Psoas muscle (tissue), 8 donors: ENCODE measurements around the gene RNF213. TPM values are rescaled to one million over a fixed set of nuclear protein-coding genes. Genes with fewer than 3 reads are reported as not detected.

Experiments used
- ATAC-seq, 4 donors: fragments of 200-7000 bp; cut with Tn5 transposase; one replicate each; pipeline ENCODE4 v1.9.1; 2020; ENCODE audit warnings: moderate library complexity in 3 of 4, mild to moderate bottlenecking in 2 of 4
- DNase-seq, 2 donors: peaks; one replicate each; pipeline ENCODE4 v3.0.0-alpha.2; 2020
- H3K27ac ChIP-seq: fragments of 200-600 bp; one replicate; pipeline ENCODE4 v1.8.0; 2022
- H3K27me3 ChIP-seq, 3 donors: fragments of 200-600 bp in 1 of 3; one replicate each; pipeline versions ENCODE4 v1.6.1 to v1.8.0; 2013 to 2022; ENCODE audit warnings: low read length in 2 of 3, mild to moderate bottlenecking in 2 of 3, moderate library complexity in 1 of 3; ENCODE audit not compliant: insufficient read depth in 3 of 3
- H3K36me3 ChIP-seq, 2 donors: fragments of 200-600 bp in 1 of 2; one replicate each; pipeline versions ENCODE4 v1.6.1 to v1.8.0; 2013 to 2022; ENCODE audit warnings: low read depth in 1 of 2, mild to moderate bottlenecking in 1 of 2, moderate library complexity in 1 of 2; ENCODE audit not compliant: insufficient read depth in 1 of 2
- H3K4me1 ChIP-seq: fragments of 200-600 bp; one replicate; pipeline ENCODE4 v1.8.0; 2022
- H3K4me3 ChIP-seq: fragments of 200-600 bp; one replicate; pipeline ENCODE4 v1.8.0; 2022; ENCODE audit warnings: mild to moderate bottlenecking
- H3K9me3 ChIP-seq: fragments of 200-600 bp; one replicate; pipeline ENCODE4 v1.8.0; 2022
- WGBS, 3 donors: extraction: QIAGEN DNeasy Blood & Tissue Kit; methylation state at CpG; one replicate each; pipeline versions ENCODE4 v1.1.6 to v1.1.7; 2013; 5-methylcytosine and 5-hydroxymethylcytosine counted together
- intact Hi-C, 2 donors: fragments of 100-400 bp; cut with DNase I; formaldehyde crosslinking; loops; one replicate each; pipeline versions ENCODE4 v1.11.0 to v1.14.2; 2022
- polyA plus RNA-seq, 3 donors: library from polyadenylated mRNA; stranded (reverse); fragments of 200-250 nt; gene quantifications; one replicate each; pipeline ENCODE4 v1.2.3, GENCODE V29; 2013
- total RNA-seq, 4 donors: library from RNA; stranded (reverse); fragmentation: NEBNext Ultra II Directional in 2 of 4; extraction: Animal tissue kit (Norgen Biotek cat#: 25700) in 2 of 4; gene quantifications; one replicate each; pipeline versions ENCODE4 v1.2.1 to v1.2.4, GENCODE V29; 2021 to 2023
- TF ChIP-seq, protein P1 (sequence below): fragments of 200-600 bp; IDR thresholded peaks from one replicate; pipeline ENCODE4 v1.8.0; 2022; ENCODE audit warnings: antibody characterized with exemption
- donor health status: healthy with polysubstance abuse.
- donor health status: DM: no; HTN: no; CAD: no; lungs with moderate emphysema.
- donor health status: Bipolar disorder and iron deficiency.
- donor health status: healthy.
- donor health status: DM: yes; HTN: yes; CAD: no.
- donor health status: DM: no; HTN: no; CAD: no.
- donor health status: DM: no; HTN: no; CAD: no.
- donor health status: DM: yes; HTN: yes; CAD: no.

The RNF213 gene
- total and polyA plus RNA-seq, 7 donors, result 10.2 to 42.0 (median 33.7) TPM

DNA sequence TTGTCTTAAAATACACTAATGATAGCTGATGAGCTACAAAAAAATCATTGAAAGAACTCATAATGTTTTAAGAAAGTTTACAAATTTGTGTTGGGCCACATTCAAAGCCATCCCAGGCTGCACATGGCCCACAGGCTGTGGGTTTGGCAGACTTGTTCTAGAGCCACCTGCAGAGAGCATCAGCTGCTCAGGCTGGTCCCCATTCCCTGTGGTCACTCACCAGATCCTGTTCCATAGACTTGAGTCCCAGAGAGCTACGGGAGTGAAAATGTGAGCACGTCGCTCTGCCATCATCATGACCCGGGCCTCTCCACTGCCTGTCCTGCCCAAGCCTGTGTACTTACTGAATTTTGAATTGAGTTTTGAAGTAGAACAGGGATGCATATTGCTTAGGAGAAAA is 33.5 kb upstream of the RNF213 start:
- Histone ChIP-seq H3K4me3 (no peak overlapping the region), H3K36me3 (peaks cover 0 to 42% of the 10 kb centered on the region in 2 donors), H3K27ac (no peak overlapping the region), H3K9me3 (peaks cover 9% of the 10 kb centered on the region), H3K27me3 (no peaks in the 10 kb centered on the region), H3K4me1 (no peaks in the 10 kb centered on the region)
- 87 to 93% (median 92%) methylated on average over 4 of the region's 4 CpGs for WGBS, 3 donors
- intact Hi-C loops, result no loop called here
- peak in 1 of 2 donors; percentile 8 for DNase-seq
- no peak for ATAC-seq
- TF ChIP-seq, protein P1, sequence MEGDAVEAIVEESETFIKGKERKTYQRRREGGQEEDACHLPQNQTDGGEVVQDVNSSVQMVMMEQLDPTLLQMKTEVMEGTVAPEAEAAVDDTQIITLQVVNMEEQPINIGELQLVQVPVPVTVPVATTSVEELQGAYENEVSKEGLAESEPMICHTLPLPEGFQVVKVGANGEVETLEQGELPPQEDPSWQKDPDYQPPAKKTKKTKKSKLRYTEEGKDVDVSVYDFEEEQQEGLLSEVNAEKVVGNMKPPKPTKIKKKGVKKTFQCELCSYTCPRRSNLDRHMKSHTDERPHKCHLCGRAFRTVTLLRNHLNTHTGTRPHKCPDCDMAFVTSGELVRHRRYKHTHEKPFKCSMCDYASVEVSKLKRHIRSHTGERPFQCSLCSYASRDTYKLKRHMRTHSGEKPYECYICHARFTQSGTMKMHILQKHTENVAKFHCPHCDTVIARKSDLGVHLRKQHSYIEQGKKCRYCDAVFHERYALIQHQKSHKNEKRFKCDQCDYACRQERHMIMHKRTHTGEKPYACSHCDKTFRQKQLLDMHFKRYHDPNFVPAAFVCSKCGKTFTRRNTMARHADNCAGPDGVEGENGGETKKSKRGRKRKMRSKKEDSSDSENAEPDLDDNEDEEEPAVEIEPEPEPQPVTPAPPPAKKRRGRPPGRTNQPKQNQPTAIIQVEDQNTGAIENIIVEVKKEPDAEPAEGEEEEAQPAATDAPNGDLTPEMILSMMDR, result no peak

DNA sequence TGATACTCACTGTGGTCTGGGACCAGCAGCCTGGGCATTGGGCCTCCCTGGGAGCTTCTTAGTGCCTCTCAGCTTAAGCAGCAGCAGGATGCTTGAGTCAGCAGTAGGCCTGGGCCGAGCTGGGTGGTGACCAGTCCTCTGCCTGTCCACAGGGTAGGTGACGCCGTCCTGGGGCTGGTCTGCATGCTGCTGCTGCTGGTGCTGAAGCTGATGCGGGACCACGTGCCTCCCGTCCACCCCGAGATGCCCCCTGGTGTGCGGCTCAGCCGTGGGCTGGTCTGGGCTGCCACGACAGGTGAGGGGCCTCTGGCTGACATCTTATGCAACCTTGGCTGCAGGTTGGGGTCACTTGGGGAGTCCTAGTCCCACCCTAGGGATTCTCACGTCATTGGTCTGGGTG is 33.0 kb upstream of the RNF213 start:
- no peak overlapping the region for H3K4me3 ChIP-seq
- peaks cover 0 to 46% of the 10 kb centered on the region in 2 donors for H3K36me3 ChIP-seq
- no peaks in the 10 kb centered on the region for H3K4me1 ChIP-seq
- ATAC-seq (no peak), DNase-seq (peak in 1 of 2 donors; percentile 48)
- 91 to 94% (median 94%) methylated on average over 11 of the region's 11 CpGs for WGBS, 3 donors
- peaks cover 14% of the 10 kb centered on the region for H3K9me3 ChIP-seq
- TF ChIP-seq, protein P1, result no peak
- no peak overlapping the region for H3K27ac ChIP-seq
- intact Hi-C loops, result no loop called here
- H3K27me3 ChIP-seq, result no peaks in the 10 kb centered on the region

DNA sequence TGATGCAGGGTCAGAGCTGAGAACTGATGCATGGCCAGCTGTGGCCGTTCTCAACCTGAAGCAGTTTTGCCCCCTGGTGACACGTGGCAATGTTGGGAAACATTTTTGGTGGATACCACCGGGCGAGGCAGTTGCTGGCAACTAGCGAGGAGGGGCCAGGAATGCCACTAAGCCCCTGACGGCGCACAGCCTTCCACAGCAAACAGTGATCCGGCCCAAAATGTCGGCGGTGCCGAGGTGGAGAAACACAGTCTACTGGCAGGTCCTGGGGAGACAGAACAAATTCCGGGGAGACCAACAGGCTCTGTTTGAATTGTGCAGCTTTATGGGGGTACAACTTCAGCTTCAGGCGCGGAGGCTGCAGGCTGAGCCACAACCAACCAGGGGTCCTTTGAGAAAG is 32.2 kb upstream of the RNF213 start:
- H3K9me3 ChIP-seq, result peaks cover 22% of the 10 kb centered on the region
- H3K27me3 ChIP-seq, result no peaks in the 10 kb centered on the region
- no peaks in the 10 kb centered on the region for H3K4me1 ChIP-seq
- no peak overlapping the region for H3K27ac ChIP-seq
- intact Hi-C loops, result no loop called here
- WGBS, 3 donors, result 89 to 93% (median 90%) methylated on average over 14 of the region's 14 CpGs
- peaks cover 0 to 50% of the 10 kb centered on the region in 2 donors for H3K36me3 ChIP-seq
- no peak overlapping the region for H3K4me3 ChIP-seq
- TF ChIP-seq, protein P1, result no peak
- peak in 1 of 2 donors; percentile 28 for DNase-seq
- no peak for ATAC-seq

DNA sequence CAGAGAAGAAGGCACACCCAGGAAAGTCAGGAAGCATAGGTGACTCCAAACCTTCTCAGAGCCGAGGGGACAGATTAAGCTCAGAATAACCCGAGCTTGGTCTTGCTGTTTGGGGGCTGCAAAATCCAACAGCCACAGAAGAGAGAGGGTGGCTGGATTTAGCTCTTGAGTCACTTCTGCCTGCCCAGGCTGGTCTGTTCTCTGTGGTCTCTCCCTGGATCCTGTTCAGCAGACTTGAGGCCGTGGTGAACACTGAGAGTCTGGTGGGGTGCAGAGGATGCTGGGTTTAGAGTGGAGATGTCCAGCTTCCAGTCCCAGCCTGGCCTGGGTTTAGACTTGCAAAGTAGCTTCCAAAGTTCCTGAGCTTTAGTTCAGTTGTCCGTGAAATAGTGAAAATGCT is 31.6 kb upstream of the RNF213 start:
- no peaks in the 10 kb centered on the region for H3K27me3 ChIP-seq
- H3K36me3 ChIP-seq, result peaks cover 0 to 50% of the 10 kb centered on the region in 2 donors
- no peak for DNase-seq
- H3K4me3 ChIP-seq, result no peak overlapping the region
- H3K4me1 ChIP-seq, result no peaks in the 10 kb centered on the region
- H3K9me3 ChIP-seq, result peaks cover 25% of the 10 kb centered on the region
- WGBS, 3 donors, result 92 to 95% (median 93%) methylated on average over 4 of the region's 4 CpGs
- no peak for ATAC-seq
- TF ChIP-seq, protein P1, result no peak
- intact Hi-C loops, result no loop called here
- H3K27ac ChIP-seq, result no peak overlapping the region

DNA sequence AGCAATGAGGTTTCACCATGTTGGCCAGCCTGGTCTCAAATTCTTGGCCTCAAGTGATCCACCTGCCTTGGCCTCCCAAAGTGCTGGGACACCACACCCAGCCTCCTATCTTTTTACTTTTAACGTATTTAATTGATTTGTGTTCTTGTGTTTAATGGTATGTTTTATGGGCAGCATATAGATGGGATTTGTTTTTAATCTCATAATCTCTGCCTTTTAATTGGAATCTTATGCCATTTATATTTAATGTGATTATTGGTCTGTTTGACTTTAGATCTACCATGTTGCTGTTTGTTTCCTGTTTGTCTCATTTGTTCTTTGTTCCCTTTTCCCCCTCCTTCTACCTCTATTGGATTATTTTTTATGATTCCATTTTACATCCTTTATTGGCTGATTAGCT is 28.2 kb upstream of the RNF213 start:
- Histone ChIP-seq H3K27ac (no peak overlapping the region), H3K4me1 (no peaks in the 10 kb centered on the region), H3K9me3 (peaks cover 25% of the 10 kb centered on the region), H3K27me3 (no peaks in the 10 kb centered on the region), H3K4me3 (no peak overlapping the region), H3K36me3 (peaks cover 0 to 65% of the 10 kb centered on the region in 2 donors)
- DNase-seq (no peak), ATAC-seq (no peak)
- WGBS, 3 donors, result 96 to 100% (median 99%) methylated on average over 1 of the region's 1 CpG
- intact Hi-C loops, result no loop called here
- TF ChIP-seq, protein P1, result no peak
